Measurements from ENCODE around the gene VAMP4. TPM values are rescaled to one million over a fixed set of nuclear protein-coding genes. Genes with fewer than 3 reads are reported as not detected.
A peak's percentile ranks its signal among the peaks of the same experiment; 100 is the strongest.

Gene VAMP4
- total and polyA plus RNA-seq, 2 experiments from 2014 or later: 7.3 to 7.4 TPM

- ATAC-seq (no peak), DNase-seq (ENCODE audit: low spot score) (no peak)
- Histone ChIP-seq H3K79me2 (replicated peaks; ENCODE audit: insufficient read depth) (no peaks in the 10 kb centered on the region), H3K4me1 (ENCODE audit: insufficient read depth) (peaks cover 17% of the 10 kb centered on the region), H3K4me2 (no peak overlapping the region), H3K36me3 (ENCODE audit: insufficient read depth) (no peaks in the 10 kb centered on the region), H4K20me1 (replicated peaks; ENCODE audit: insufficient read depth) (no peaks in the 10 kb centered on the region), H3K4me3 (no peak overlapping the region), H3K9me2 (ENCODE audit: insufficient read depth) (peaks cover 15% of the 10 kb centered on the region), H2AFZ (peak overlapping the region; percentile 23; the same call in 1 of the 2 replicates), H3K27me3 (ENCODE audit: insufficient read depth) (no peaks in the 10 kb centered on the region), H3K27ac (ENCODE audit: low read depth) (no peak overlapping the region), H3F3A (replicated peaks; ENCODE audit: low read depth) (0 out of 2 replicates have a peak, but pooled peaks cover 3% of the 10 kb centered on the region)
- H3K4me1 Mint-ChIP-seq: peaks cover 11% of the 10 kb centered on the region
- no peak overlapping the region for H3K4me3 Mint-ChIP-seq
- no peak overlapping the region for H3K27ac Mint-ChIP-seq
- TF ChIP-seq JUNB (IDR thresholded peaks at IDR 0.05; ENCODE audit: unreplicated experiment) (no peak), POLR2AphosphoS5 (IDR thresholded peaks at IDR 0.05; ENCODE audit: low read depth) (no peak), ZNF331 (CRISPR knock-in tag; IDR thresholded peaks at IDR 0.05; ENCODE audit: low read depth) (no peak), CTCF (conservative IDR thresholded peaks at IDR 0.05; ENCODE audit: low read depth in 2 of 2) (no peak), ZNF462 (CRISPR knock-in tag; IDR thresholded peaks at IDR 0.05) (no peak), REST (IDR thresholded peaks at IDR 0.05; ENCODE audit: unreplicated experiment) (no peak)
- H3K36me3 Mint-ChIP-seq (ENCODE audit: low read depth): peaks cover 13% of the 10 kb centered on the region
- H3K27me3 Mint-ChIP-seq (ENCODE audit: insufficient read depth, low read depth, poor library complexity): peaks cover 6% of the 10 kb centered on the region
- peaks cover 9% of the 10 kb centered on the region for H3K9me3 Mint-ChIP-seq
Observed at GRCh38 chr1:171751221-171751620, 9.4 kb upstream of the VAMP4 start.

All from GM23338 (cell line).